Caco-2 (cell line): Measurements from ENCODE around the gene HSFX2. TPM values are rescaled to one million over a fixed set of nuclear protein-coding genes. Genes with fewer than 3 reads are reported as not detected.
"Not testable (repeated sequence)": the region's sequence is repeated elsewhere in the genome, so short reads cannot be mapped to it uniquely, and the experiment has no call there.

ENCODE experiments used
- BruUV-seq: library from RNA; stranded (reverse); fragments of 400-500 nt; replicated peaks from 2 replicates; lab custom pipeline; 2021; lab: Mats Ljungman, UMichigan
- CTCF ChIA-PET: fragments of 300-600 bp; sonication (Branson Sonifier 250); formaldehyde crosslinking; loops from one replicate; lab custom pipeline; 2022; ENCODE audit warnings: antibody characterized with exemption; lab: Charles Lee
- POLR2A ChIA-PET: fragments of 300-600 bp; sonication (Branson Sonifier 250); formaldehyde crosslinking; loops from one replicate; lab custom pipeline; 2022; ENCODE audit warnings: antibody characterized with exemption; lab: Charles Lee
- DNase-seq, 2 experiments: peaks; one replicate each; pipeline versions ENCODE4 v3.0.0 to v3.0.0-alpha.2; 2020 to 2022
- H3K27me3 ChIP-seq: replicated peaks from 2 replicates; pipeline ENCODE4 v1.6.0; 2011; ENCODE audit warnings: low read length; ENCODE audit not compliant: control insufficient read depth, insufficient read depth
- H3K36me3 ChIP-seq: 2 replicates; pipeline ENCODE4 v1.5.1; 2011; ENCODE audit warnings: low read length; ENCODE audit not compliant: control insufficient read depth, insufficient read depth
- H3K4me1 ChIP-seq: fragments of 250-450 bp; sonication (Bioruptor Pico); 2 replicates; pipeline ENCODE4 v1.5.1; 2020; ENCODE audit warnings: mild to moderate bottlenecking
- H3K4me3 ChIP-seq: 2 replicates; pipeline ENCODE4 v1.5.1; 2011; ENCODE audit warnings: low read depth, mild to moderate bottlenecking, control low read depth, low read length
- H3K9me3 ChIP-seq: fragments of 250-450 bp; sonication (Bioruptor Pico); 2 replicates; pipeline ENCODE4 v1.5.1; 2020; ENCODE audit warnings: mild to moderate bottlenecking, moderate library complexity
- H3K27ac Mint-ChIP-seq: one replicate; pipeline ENCODE4 v1.8.0; 2022; ENCODE audit warnings: mixed read lengths; ENCODE audit not compliant: unreplicated experiment
- H3K27me3 Mint-ChIP-seq: one replicate; pipeline ENCODE4 v1.8.0; 2022; ENCODE audit warnings: mixed read lengths; ENCODE audit not compliant: insufficient read depth, unreplicated experiment
- H3K36me3 Mint-ChIP-seq: one replicate; pipeline ENCODE4 v1.8.0; 2022; ENCODE audit warnings: mild to moderate bottlenecking, mixed read lengths; ENCODE audit not compliant: insufficient read depth, unreplicated experiment
- H3K4me1 Mint-ChIP-seq: one replicate; pipeline ENCODE4 v1.8.0; 2022; ENCODE audit warnings: low read depth, mixed read lengths; ENCODE audit not compliant: unreplicated experiment
- H3K4me3 Mint-ChIP-seq: one replicate; pipeline ENCODE4 v1.8.0; 2022; ENCODE audit warnings: mild to moderate bottlenecking, moderate library complexity, mixed read lengths; ENCODE audit not compliant: unreplicated experiment
- H3K9me3 Mint-ChIP-seq: one replicate; pipeline ENCODE4 v1.8.0; 2022; ENCODE audit warnings: mixed read lengths; ENCODE audit not compliant: unreplicated experiment
- CTCF ChIP-seq, 2 experiments: fragments of 200-600 bp in 1 of 2; IDR thresholded peaks; 1 replicate in 1 of 2; 2 replicates in 1 of 2; pipeline versions ENCODE4 v1.5.1 to v1.8.0; 2011 to 2022; ENCODE audit warnings: antibody characterized with exemption in 1 of 2, control low read depth in 1 of 2, inconsistent platforms in 1 of 2, low read depth in 1 of 2, low read length in 1 of 2, mild to moderate bottlenecking in 1 of 2, moderate library complexity in 1 of 2; ENCODE audit not compliant: insufficient read depth in 1 of 2, severe bottlenecking in 1 of 2, unreplicated experiment in 1 of 2
- intact Hi-C: fragments of 100-400 bp; cut with micrococcal nuclease; formaldehyde crosslinking; loops from one replicate; pipeline ENCODE4 v1.10.0; 2022; ENCODE audit not compliant: unreplicated experiment
- total RNA-seq: library from RNA; stranded (reverse); gene quantifications from 2 replicates; pipeline ENCODE4 v1.2.3, GENCODE V29; 2022

Gene HSFX2
- total RNA-seq, 1 experiment from 2014 or later, result 0.23 TPM

- H3K27ac Mint-ChIP-seq, result no peak overlapping the region
- intact Hi-C loops, result no loop called here
- no peak for DNase-seq
- Histone ChIP-seq H3K9me3 (no peaks in the 10 kb centered on the region), H3K36me3 (no peaks in the 10 kb centered on the region), H3K4me1 (no peaks in the 10 kb centered on the region), H3K27me3 (no peaks in the 10 kb centered on the region), H3K4me3 (no peak overlapping the region)
- no peaks in the 10 kb centered on the region for H3K27me3 Mint-ChIP-seq
- no peaks in the 10 kb centered on the region for H3K36me3 Mint-ChIP-seq
- no peaks in the 10 kb centered on the region for H3K4me1 Mint-ChIP-seq
- H3K9me3 Mint-ChIP-seq, result no peaks in the 10 kb centered on the region
- ChIA-PET POLR2A (no interaction called here), CTCF (no interaction called here)
- no peak for TF ChIP-seq CTCF (IDR thresholded peaks at IDR 0.05; ENCODE audit: insufficient read depth in 1 of 2, low read depth in 1 of 2, low read length in 1 of 2, severe bottlenecking in 1 of 2, unreplicated experiment in 1 of 2)
- H3K4me3 Mint-ChIP-seq, result no peak overlapping the region
- no TSS peak for BruUV-seq
Measured at GRCh38 chrX:149567621-149568417, 27.3 kb downstream of the HSFX2 start.

GRCh38 chrX:149563359-149563758 is 31.8 kb downstream of the HSFX2 start:
- DNase-seq, result no peak
- intact Hi-C loops, result no loop called here
- BruUV-seq, result no TSS peak
- Mint-ChIP-seq H3K4me1 (no peaks in the 10 kb centered on the region), H3K27ac (no peak overlapping the region), H3K36me3 (no peaks in the 10 kb centered on the region), H3K4me3 (no peak overlapping the region), H3K27me3 (no peaks in the 10 kb centered on the region), H3K9me3 (no peaks in the 10 kb centered on the region)
- H3K27me3 ChIP-seq, result no peaks in the 10 kb centered on the region
- no peak overlapping the region for H3K4me3 ChIP-seq
- H3K36me3 ChIP-seq, result no peaks in the 10 kb centered on the region
- H3K9me3 ChIP-seq, result no peaks in the 10 kb centered on the region
- no peak for TF ChIP-seq CTCF (IDR thresholded peaks at IDR 0.05; ENCODE audit: insufficient read depth in 1 of 2, low read depth in 1 of 2, low read length in 1 of 2, severe bottlenecking in 1 of 2, unreplicated experiment in 1 of 2)
- CTCF ChIA-PET, result no interaction called here
- POLR2A ChIA-PET, result no interaction called here
- H3K4me1 ChIP-seq, result no peaks in the 10 kb centered on the region

- H3K27me3 Mint-ChIP-seq, H3K9me3 ChIP-seq, H3K36me3 ChIP-seq, H3K27me3 ChIP-seq, intact Hi-C loops, H3K4me1 Mint-ChIP-seq, POLR2A ChIA-PET, DNase-seq, H3K27ac Mint-ChIP-seq, H3K4me3 ChIP-seq, H3K4me3 Mint-ChIP-seq, H3K36me3 Mint-ChIP-seq, H3K4me1 ChIP-seq, H3K9me3 Mint-ChIP-seq, CTCF ChIA-PET, BruUV-seq: not testable (repeated sequence)
Measured at GRCh38 chrX:149555251-149555650, 39.9 kb downstream of the HSFX2 start.

GRCh38 chrX:149551939-149552248 is 43.2 kb downstream of the HSFX2 start:
- DNase-seq, H3K4me1 ChIP-seq, CTCF ChIA-PET, H3K36me3 ChIP-seq, POLR2A ChIA-PET, H3K27ac Mint-ChIP-seq, H3K4me3 ChIP-seq, H3K4me3 Mint-ChIP-seq, H3K4me1 Mint-ChIP-seq, BruUV-seq, H3K27me3 Mint-ChIP-seq, H3K9me3 Mint-ChIP-seq, H3K36me3 Mint-ChIP-seq, H3K27me3 ChIP-seq, H3K9me3 ChIP-seq, intact Hi-C loops: not testable (repeated sequence)

- H3K4me3 Mint-ChIP-seq, DNase-seq, H3K36me3 ChIP-seq, H3K4me3 ChIP-seq, H3K27ac Mint-ChIP-seq, H3K27me3 ChIP-seq, CTCF ChIA-PET, H3K4me1 Mint-ChIP-seq, POLR2A ChIA-PET, H3K9me3 Mint-ChIP-seq, BruUV-seq, H3K4me1 ChIP-seq, intact Hi-C loops, H3K9me3 ChIP-seq, H3K27me3 Mint-ChIP-seq, H3K36me3 Mint-ChIP-seq: not testable (repeated sequence)
Measured at GRCh38 chrX:149551245-149551938, 43.7 kb downstream of the HSFX2 start.
